ENCODE measurements around the gene C3.

The C3 gene

DNA sequence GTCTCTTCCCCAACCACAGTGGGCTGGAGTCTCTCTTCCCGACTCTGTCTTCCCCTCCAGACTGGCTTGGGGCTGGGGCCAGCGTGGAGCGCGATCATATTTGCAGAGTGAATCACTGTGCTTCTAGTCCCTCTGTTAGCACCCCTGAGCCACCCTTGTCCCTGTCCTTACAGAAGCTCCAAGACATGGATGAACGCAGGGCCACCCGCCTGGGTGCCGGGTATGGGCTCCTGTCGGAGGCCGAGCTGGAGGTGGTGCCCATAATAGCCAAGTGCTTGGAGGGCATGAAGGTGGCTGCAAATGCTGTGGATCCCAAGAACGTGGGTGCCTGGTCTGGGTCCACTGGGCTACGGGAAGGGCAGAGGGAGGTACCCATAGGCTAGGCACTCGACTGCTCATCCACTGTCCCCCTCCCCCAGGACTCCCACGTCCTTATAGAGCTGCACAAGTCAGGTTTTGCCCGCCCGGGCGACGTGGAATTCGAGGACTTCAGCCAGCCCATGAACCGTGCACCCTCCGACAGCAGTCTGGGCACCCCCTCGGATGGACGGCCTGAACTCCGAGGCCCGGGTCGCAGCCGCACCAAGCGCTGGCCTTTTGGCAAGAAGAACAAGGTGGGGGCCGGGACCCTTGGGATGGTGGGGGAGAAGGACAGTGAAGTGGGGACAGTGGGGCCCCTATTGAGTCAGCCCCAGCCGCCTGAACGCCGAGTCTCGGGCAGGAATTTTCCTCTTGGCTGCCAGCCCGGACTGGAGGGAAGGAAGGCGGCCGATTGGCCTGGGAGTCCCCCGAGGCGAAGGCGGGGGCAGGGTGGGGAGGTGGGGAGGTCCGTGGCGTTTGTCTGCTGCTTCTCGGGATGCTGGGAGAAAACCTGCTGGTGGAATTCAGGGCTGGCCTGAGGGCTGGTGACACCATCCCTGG, 24.2 kb upstream of the C3 start:
- DNase-seq = no peak

DNA sequence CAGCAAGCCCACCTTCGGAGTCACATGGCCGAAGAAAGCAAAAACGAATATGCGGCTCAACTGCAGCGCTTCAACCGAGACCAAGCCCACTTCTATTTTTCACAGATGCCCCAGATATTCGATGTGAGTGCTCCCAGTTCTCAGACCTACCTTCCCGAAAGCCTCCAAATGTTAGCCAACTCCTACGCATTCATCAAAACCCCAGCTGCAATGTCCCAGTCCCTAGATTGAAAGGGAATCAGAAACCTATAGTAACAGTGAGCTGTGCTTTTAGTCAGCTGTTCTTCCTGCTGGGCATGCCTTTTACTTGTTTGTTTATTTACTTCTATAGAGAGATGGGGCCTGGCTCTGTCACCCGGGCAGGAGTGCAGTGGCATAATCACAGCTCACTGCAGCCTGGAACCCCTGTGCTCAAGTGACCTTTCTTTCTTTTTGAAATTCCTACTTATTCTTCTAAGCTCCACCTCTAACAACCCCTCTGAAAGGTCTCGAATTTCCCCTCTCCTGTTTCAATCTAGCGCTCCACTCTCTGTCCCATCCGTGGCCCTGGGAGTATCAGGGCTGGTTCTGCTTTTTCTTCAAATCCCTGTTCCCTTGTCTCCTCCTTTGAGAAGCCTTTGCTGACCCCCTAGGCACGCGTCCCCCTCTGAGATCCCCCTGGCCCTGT, 23.4 kb upstream of the C3 start:
- DNase-seq = no peak

GRCh38 chr19:6743066-6743465, 22.6 kb upstream of the C3 start:
- no peak for DNase-seq

DNA sequence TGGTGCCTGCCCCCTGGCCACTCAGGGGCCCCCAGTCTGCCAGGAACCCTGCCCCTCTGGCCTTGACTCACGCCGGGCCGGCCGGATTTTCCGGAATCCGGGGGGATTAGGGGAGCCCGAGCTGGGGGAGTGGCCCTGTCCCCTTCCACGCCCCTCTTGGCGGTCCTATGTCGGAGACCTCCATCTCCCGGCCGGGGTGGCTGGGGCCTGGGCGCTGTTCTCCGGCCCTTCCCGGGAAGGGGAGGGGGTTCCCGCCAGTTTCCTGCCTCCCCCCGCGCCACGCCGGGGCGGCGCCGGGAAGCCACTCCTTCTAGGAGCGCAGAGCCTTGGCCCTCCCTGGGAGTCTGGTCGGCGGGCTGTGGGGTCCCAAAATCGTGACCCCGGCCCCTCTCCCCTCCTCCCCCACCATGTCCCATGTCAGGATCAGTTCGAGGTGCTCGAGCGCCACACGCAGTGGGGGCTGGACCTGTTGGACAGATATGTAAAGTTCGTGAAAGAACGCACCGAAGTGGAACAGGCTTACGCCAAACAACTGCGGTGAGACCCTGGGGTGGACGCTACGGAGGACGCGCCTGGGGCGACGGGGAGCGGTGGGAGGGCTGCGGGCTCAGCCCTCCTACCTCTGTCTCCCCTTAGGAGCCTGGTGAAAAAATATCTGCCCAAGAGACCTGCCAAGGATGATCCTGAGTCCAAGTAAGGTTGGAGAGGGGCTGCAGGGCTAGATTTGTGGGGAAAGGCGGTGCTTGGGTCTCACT, 20.3 kb upstream of the C3 start:
- DNase-seq = peak; percentile 28

DNA sequence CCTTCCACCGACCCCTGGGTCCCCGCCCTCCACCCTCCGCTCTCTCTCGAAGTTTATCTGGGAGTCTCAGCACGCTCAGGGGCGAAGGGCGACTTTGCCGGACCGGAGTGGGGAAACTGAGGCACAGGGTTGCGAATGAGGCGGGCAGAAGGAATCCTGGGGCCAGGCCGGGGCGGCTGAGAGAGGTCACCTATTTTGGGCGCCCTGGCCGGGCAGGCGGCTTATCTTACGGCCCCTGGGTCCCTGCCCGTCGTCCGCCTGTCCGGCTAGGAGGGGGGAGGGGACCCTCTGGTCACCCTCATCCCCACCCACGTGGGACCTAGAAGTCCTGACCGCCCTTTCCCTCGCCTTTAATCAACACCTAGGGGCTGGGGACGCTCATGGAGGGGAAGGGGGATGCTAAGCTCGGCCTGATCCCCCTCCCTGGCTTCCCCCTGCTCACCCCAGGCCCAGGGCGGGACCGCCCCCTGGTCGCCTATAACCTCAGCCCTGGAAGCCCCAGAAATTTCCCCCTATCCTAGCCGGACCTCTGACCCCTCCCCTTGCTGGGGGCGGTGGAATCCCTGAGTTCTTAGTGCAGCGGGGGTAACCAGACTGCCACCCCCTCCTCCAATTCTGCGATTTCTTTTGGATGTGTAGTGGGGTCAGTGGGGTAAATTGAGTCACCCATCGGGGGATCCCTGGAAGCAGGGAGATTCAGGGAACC, 19.6 kb upstream of the C3 start:
- DNase-seq = peak; percentile 16

DNA sequence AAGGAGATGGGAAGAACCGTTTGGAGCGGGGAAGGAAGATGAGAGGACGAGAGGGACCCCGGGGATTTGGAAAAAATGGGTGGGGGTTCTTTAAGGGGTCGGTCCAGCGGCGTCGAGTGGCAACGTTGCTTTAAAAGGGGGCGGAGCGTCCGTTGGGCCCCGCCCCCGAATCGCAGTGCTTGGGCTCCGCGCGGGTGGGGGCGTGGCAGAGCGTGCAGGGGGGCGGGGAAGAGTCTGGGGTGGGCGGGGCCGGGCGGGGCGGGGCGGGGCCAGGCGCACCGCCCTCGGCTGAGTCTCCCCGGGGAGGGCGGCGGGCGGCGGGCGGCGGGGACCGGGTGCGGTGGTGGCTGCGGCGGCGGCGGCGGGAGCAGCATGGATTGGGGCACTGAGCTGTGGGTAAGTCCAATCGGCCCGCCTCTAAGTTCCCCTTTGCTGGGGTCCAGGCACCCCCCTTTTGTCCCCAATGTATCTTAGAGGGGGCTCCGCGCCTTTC, 19.0 kb upstream of the C3 start, which contains the start of gene TRIP10:
TSS of gene TRIP10 (plus strand) at position 291 of the 493 bp plus-strand sequence. CDS start at position 373, 82 bp downstream.
- DNase-seq = peak; percentile 89

GRCh38 chr19:6738787-6739389, 18.4 kb upstream of the C3 start:
- DNase-seq = peak; percentile 33

DNA sequence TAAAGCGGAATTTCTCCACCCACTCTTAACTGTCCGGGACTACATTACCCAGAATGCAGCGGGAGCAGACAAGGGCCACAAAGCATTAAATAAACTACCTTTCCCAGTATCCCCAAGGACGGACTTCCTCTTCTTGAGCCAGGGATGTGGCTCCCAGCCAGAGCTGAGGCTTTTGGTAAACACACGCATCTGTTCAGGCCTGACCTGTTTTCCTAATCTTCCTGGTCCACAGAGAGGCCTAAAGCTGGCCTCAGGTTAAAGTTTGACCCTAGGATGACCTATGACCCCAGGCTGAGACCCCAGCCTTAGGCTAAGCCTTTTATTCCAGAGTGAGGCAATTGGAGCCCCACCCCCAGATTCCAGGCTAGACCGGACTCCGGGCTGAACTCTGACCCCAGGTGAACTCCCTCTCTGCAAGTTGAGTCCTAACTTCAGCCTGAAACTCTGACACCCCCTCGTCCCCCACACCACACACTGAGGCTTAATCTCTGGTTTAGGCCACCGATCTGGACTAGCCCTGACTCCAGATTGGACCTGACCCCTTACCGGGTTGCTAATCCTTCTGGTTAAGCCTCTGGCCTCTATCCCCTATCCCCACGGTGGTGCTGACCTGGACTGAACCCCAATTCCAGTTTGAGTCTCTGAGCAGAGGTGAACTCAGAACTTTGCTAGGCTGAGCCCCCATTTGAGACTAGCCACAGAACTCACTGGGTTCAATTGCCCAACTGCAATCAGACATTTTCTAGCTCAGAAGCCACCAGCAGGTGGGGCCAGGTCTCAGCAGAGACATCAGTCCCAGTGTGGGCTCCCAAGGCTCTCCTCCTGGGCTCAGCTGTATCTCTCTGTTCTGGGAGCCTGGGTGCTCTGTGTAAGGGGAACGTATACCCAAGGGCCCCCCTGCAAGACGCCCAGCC, 17.7 kb upstream of the C3 start:
- peak; percentile 90 for DNase-seq

DNA sequence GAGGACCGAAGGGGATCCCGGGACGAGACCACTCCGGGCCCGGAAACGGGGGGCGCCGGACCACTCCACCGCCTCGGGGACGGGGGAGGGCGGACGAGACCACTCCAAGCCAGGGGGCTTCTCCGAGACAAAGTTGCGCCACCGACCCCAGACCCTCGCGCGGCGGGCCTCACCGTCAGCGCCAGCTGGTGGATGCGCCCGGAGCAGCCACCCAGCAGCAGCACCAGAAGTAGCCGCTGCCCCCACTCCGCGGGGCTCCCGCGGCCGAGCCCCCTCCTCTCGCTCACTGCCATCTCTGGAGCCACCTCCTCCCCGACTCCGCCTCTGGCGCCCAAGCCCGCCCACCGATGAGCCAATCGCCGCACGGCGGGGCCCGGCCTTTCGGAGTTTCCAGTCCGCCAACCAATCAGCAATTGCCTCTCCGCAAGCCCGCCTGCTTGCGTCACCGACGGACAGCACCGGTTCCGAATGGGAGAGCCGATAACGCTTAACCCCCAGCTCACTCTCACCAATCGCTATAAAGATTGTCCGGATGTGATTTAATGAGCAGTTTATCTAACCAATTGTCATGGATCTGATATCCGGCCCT, 16.9 kb upstream of the C3 start, which contains the start of gene GPR108:
TSS of gene GPR108 (minus strand) at position 297 of the 589 bp plus-strand sequence. CDS start at position 293, 4 bp downstream.
- peak; percentile 100 for DNase-seq

- DNase-seq = no peak
Observed at GRCh38 chr19:6736917-6737283, 16.4 kb upstream of the C3 start.

DNA sequence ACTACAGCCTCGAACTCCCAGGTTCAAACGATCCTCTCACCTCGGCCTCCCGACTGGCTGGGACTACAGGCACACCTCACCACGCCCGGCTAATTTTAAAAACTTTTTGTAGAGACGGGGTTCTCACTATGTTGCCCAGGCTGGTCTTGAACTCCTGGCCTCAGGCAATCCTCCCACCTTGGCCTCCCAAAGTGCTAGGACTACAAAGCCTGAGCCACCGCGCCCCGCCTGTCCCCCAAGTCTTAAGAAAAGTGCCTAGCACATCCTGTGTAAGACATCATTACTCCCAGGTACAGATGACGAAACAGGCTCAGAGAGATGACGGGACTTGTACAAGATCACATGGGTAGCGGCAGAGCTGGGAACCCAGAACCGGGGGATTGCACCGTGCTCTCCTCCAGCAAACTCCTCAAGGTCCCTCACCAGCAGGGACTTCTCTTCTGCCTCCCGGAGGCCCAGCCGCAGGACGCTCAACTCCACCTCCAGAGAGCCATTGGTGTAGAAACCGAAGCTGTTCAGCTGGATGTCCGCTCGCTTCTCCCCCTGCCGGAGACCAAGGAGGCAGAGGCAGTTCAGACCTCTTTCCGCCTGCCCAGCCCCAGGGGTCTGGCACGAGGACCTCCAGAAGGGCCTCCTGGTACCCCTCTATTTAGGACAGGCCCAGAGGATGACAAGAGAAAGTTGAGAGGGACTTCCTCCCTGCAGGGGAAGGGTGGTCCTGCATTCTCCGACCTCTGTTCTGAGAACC, 15.9 kb upstream of the C3 start:
- peak; percentile 84 for DNase-seq

DNA sequence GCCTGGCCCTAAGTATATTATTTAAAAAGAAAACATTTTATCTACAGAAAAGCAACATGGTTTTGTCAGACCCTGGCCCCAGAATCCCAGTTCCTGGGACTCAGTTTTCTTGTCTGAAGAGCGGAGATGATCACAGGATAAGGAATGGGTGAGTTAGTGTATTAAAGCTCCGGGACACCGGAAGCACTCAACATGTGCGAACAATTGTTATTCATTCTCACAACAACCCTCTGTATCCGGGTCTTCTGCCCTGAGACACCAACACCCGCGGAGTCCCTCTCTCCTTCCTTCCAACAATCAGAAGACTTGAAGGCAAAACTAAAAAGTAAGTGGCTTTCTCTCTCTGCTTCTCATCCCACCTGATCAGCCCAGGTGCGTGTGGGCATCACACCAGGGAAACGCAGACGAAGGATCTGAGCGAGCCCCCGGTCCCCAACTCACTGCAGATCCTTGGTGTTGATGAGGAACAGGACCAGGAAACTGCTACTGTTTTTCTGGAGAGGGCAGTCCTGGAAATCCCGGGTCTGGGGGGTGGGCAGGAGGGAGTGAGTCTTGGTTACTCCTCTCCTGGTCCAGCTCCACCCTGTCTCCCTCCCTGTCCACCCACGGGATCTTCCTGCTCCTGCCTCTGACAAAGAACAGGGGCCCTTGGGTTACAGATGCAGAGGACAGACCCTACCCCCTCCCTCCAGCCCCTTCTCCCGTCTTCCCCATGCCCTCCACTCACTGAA, 14.9 kb upstream of the C3 start:
- DNase-seq = no peak

GRCh38 chr19:6734096-6734696, 13.7 kb upstream of the C3 start:
- DNase-seq = no peak

DNA sequence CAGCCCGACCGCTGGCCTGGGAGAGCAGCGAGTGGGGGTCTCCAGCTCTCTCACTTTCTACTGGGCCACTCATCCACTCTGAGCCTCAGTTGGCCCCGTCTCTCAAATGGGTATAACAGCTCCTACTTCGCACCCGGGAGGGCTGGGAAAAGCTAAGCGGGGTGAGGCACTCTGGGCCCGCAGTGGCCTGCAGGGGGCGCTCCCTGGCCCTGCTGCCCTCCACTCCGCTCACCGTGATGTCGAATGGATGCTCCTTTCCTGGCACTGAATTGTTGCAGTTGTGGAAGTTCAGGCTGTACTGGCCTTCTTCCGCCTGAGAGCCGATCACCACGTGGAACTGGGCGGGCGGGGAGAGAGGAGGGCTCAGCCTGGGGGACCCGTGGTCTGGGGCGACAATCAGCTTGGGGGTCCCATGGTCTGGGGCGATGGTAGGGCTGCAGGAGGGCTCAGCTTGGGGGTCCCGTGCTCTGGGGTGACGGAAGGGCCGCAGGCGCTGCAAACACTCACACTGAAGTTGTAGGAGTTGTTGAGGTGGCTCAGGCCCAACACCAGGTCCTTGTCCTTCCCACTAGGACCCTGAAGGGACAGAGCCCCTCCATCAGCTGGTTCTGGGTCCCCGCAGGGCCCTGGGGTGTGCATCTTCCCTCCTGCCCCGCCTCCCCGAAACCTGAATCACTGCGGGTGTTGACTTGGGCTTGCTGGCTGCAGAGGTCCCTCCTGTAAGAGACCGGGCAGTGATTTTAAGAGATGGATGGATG, 13.1 kb upstream of the C3 start:
- peak; percentile 21 for DNase-seq

GRCh38 chr19:6732803-6733337, 12.4 kb upstream of the C3 start:
- no peak for DNase-seq

GRCh38 chr19:6731822-6732221, 11.4 kb upstream of the C3 start:
- DNase-seq = no peak

DNA sequence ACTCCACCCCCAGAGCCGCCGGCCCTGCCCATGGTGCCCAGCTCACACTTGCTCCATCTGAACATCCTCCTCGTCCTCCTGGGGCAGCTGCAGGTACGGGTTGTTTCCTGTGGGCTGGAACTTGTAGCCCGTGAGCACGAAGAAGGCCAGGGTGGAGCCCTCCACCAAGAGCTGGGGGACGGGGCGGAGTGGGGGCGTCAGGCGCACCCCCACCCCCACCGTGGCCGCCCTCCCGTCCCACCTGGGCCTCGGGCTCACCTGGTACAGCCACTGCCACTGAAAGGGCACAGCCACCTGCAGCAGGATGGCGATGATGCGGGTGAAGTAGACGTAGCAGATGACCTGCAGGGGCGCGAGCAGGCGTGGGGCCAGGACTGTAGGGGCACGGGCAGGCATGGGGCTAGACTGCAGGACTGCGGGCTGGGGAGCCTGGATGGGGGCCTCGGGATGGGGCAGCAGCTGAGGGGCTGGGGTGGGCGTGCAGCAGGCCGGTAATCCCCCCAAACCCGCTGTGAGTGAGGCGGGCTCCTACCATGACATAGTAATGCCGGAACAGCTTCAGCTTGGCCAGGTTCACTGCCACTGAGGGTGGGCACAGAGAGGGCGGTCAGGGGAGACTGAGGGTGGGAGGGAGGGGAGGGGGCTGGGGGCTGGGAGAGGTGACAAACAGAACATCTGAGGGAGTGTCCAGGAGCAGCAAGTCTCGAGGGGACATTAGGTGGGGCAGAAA, 10.7 kb upstream of the C3 start:
- DNase-seq = no peak
